ENCODE data around the gene TMEM185B.

TMEM185B gene

DNA sequence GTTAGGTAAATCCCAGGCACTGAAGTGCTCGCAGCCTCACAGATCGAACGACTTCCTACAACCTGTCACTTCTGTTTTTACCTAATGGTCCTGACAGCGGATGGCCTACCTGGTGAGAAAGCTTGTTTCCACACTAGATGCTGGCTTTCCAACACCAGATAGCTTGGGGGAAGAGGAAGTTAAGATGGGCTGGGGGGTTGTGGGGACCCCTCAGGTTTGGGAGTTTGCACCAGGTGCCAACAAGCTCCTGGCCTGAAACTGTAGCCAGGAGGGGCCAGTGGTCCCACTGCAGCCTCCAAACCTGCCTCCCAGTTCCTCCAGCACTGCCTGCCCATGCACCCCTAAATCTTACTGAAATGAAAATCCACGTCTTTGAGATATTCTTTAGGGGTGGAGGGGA is 3.9 kb downstream of the TMEM185B start:
- H3K27ac ChIP-seq = peak overlapping the region; percentile 72
- H3K27me3 ChIP-seq = no peaks in the 10 kb centered on the region
- TF ChIP-seq, protein P1, sequence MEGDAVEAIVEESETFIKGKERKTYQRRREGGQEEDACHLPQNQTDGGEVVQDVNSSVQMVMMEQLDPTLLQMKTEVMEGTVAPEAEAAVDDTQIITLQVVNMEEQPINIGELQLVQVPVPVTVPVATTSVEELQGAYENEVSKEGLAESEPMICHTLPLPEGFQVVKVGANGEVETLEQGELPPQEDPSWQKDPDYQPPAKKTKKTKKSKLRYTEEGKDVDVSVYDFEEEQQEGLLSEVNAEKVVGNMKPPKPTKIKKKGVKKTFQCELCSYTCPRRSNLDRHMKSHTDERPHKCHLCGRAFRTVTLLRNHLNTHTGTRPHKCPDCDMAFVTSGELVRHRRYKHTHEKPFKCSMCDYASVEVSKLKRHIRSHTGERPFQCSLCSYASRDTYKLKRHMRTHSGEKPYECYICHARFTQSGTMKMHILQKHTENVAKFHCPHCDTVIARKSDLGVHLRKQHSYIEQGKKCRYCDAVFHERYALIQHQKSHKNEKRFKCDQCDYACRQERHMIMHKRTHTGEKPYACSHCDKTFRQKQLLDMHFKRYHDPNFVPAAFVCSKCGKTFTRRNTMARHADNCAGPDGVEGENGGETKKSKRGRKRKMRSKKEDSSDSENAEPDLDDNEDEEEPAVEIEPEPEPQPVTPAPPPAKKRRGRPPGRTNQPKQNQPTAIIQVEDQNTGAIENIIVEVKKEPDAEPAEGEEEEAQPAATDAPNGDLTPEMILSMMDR (IDR thresholded peaks at IDR 0.05) = no peak
- H3K4me1 ChIP-seq (ENCODE audit: control insufficient read depth in 1 of 2, insufficient read depth in 1 of 2, low read depth in 1 of 2, low read length in 1 of 2) = peaks cover 55 to 60% of the 10 kb centered on the region in 2 experiments
- no peaks in the 10 kb centered on the region for H3K36me3 ChIP-seq
- no peak overlapping the region for H3K4me3 ChIP-seq (ENCODE audit: low read depth in 1 of 2, low read length in 1 of 2)
- no peaks in the 10 kb centered on the region for H3K9me3 ChIP-seq

DNA sequence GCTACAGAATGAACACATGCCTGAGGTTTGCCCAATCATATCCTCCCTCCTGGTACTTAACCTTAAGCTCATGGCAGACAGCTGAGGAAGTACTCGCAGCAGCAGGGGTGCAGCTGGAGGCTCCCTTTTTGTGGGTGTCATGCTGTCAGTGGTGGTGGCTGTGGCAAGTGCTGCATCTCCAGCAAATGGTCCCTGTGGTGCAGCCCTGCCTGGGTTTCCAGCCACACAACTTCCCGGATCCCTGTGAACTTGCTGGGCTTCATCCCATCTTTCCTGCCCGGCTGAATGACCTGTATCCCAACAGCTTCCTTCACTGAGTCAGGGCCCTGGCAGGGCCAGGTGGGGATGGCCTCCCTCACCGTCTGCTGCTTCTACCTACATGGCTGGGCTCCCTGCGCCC is 5.0 kb downstream of the TMEM185B start:
- H3K36me3 ChIP-seq = no peaks in the 10 kb centered on the region
- peaks cover 45 to 52% of the 10 kb centered on the region in 2 experiments for H3K4me1 ChIP-seq (ENCODE audit: control insufficient read depth in 1 of 2, insufficient read depth in 1 of 2, low read depth in 1 of 2, low read length in 1 of 2)
- H3K27ac ChIP-seq = no peak overlapping the region
- no peaks in the 10 kb centered on the region for H3K9me3 ChIP-seq
- no peaks in the 10 kb centered on the region for H3K27me3 ChIP-seq
- TF ChIP-seq, protein P1 (IDR thresholded peaks at IDR 0.05) = no peak
- H3K4me3 ChIP-seq (ENCODE audit: low read depth in 1 of 2, low read length in 1 of 2) = no peak overlapping the region

DNA sequence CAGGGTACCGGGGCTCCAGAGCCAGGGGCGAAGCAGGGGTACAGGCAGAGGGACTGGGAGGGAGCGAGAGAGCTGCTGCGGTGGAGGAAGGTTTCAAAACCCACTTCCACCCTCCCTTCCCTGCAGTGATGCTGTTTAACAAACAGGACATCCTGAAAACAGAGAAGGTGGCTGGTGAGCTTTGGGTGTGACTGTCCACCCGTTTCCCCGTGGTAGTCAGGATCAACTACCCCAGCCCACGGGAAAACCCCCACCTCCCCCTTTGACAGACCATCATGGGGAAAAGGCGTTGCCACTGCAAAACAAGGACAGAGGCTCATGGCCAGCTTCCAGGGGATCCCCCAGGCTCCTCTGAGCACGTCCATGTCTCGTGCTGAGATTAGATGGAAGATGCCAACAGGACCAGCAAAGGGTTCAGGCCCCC is 12.9 kb downstream of the TMEM185B start:
- no peaks in the 10 kb centered on the region for H3K36me3 ChIP-seq
- TF ChIP-seq, protein P1 (IDR thresholded peaks at IDR 0.05) = no peak
- peak overlapping the region; percentile 47 to 56 for H3K4me3 ChIP-seq (ENCODE audit: low read depth in 1 of 2, low read length in 1 of 2)
- peak overlapping the region; percentile 96 for H3K27ac ChIP-seq
- peaks cover 0 to 48% of the 10 kb centered on the region in 2 experiments for H3K4me1 ChIP-seq (ENCODE audit: control insufficient read depth in 1 of 2, insufficient read depth in 1 of 2, low read depth in 1 of 2, low read length in 1 of 2)
- no peaks in the 10 kb centered on the region for H3K27me3 ChIP-seq
- no peaks in the 10 kb centered on the region for H3K9me3 ChIP-seq

DNA sequence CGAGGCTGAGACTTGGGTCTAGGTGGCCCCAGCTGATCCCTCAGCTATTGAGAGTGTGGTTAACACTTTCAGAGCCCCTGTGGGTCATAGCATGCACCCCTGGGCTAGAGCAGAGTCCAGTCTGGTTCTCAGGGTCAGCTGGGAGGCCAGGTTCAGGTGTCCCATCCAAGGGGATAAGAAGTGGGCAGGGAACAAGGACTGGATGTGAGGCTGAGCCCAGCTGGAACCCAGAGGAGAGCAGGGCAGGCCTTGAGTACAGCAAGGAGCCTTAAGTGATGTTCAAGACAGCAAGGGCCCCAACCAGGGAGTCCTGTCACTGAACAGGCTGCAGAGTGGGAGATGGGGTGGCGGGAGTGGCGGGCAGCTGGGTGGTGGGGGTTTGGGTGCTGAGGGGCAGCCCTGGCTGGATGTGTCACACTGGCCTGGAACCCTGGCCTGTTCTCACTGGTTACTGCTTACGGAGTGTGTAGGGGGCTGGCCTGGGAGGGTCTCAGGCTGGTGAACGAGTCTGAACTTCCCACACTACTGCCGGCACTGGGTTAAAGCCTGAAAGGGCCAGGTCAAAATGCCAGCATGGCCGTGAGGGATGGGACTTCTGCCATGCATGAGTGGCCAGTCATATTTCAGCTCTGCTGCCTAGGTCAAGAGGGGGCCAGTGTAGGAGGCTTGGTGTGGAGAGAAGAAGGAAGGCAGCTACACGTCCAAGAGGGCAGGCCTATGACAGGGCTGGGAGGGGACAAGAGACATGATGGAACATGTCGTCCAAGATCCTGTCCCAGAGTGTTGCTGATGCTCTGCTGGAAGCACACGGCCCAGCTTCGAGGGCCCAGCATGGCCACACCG is 13.6 kb downstream of the TMEM185B start:
- TF ChIP-seq, protein P1 (IDR thresholded peaks at IDR 0.05) = no peak
- Histone ChIP-seq H3K4me1 (ENCODE audit: control insufficient read depth in 1 of 2, insufficient read depth in 1 of 2, low read depth in 1 of 2, low read length in 1 of 2) (peaks cover 0 to 54% of the 10 kb centered on the region in 2 experiments), H3K9me3 (no peaks in the 10 kb centered on the region), H3K4me3 (ENCODE audit: low read depth in 1 of 2, low read length in 1 of 2) (peak overlapping the region; percentile 47 to 56), H3K27ac (peak overlapping the region; percentile 96), H3K36me3 (no peaks in the 10 kb centered on the region), H3K27me3 (no peaks in the 10 kb centered on the region)

DNA sequence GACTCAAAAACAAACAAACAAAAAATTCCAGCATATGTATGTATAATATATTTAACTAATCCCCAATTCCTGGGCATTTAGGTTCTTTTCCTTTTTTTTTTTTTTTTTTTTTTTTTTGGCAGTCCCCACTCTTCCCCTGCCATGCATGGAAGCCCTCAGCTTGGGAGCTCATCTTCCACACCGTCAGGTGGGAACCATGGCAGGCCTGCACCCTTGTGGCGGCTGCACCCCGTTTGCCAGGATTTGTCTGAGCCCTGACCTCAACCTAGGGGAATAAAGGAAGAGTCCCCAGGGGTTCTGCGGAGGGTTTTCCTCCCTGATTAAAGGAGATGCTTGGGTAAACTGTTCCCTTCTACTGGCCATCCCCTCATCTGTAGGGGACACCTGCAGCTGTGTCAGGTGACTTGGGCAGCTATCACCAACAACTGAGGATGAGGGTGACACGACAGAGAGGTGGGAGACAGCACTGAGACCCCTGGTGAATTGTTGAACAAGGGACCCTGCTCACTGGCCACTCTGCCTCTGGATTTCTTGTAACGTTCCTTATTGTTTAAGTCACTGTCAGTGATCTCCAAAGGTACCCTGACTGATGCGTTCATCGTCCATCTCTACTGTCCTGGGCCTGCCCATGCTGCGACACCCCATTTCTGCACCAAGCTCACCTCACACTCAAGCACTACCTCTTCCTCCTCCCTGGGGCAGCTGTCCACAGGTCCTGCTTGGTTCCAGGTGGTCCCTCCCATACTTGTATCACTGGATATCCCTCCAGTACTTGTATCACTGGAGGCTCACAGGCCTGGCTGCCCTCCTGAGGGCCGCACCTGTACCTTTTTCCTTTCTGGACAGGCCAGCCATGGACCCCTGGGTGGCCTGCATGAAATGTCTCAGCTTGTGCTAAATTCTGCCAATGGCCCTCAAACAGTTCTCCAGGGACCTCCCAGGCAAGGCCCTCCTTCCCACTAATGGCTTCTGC is 14.5 kb downstream of the TMEM185B start:
- H3K9me3 ChIP-seq = no peaks in the 10 kb centered on the region
- H3K27ac ChIP-seq = peak overlapping the region; percentile 96
- H3K36me3 ChIP-seq = no peaks in the 10 kb centered on the region
- TF ChIP-seq, protein P1 (IDR thresholded peaks at IDR 0.05) = no peak
- H3K4me3 ChIP-seq (ENCODE audit: low read depth in 1 of 2, low read length in 1 of 2) = no peak overlapping the region
- H3K4me1 ChIP-seq (ENCODE audit: control insufficient read depth in 1 of 2, insufficient read depth in 1 of 2, low read depth in 1 of 2, low read length in 1 of 2) = peaks cover 0 to 64% of the 10 kb centered on the region in 2 experiments
- H3K27me3 ChIP-seq = no peaks in the 10 kb centered on the region
